GM20431 (cell line): ENCODE results near the gene LHX3.

Experiments
- in situ Hi-C: fragments of 300-500 bp; cut with MseI, MboI; formaldehyde crosslinking; loops from one replicate; pipeline ENCODE4 v1.15.0; 2020; ENCODE audit warnings: low sequenced_read_pairs; ENCODE audit not compliant: unreplicated experiment

Gene LHX3

DNA sequence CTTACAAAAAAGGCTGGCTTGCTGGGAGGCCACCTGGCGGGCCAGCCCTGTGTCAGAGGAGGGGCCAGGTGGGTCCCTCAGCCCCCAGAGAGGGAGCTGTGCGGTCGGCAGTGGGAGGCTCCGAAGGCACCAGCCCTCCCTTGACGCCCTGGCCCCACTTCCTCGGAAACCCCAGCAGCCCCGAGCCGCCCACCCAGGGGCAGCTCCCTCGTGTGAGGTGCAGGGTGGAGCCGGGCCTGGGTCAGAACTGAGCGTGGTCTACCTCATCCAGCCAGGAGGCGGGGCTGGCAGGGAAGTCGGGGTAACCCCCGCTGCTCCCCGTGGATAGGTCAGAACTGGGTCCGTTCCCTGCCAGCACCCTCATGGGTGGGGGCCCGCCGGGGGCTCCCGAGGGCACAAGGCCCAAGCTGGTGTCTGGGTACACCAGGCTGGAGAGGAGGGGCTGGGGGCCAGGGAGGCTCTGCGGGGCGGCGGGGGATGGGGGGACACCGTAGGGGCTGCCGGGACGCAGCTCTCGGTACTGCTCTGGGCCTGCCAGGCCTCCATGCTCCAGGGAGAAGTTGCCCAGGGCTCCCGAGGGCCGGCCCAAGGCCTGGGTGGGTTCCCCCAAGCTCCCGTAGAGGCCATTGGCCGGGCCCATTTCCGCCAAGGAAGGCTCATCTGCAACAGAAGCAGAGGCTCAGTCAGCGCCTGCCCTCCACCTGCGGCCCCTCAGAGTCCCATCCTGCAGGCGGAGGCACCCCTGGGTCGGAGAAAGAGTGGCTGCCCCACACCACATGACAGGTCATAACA lies 7.6 kb downstream of the LHX3 start:
- in situ Hi-C loops, result no loop called here

DNA sequence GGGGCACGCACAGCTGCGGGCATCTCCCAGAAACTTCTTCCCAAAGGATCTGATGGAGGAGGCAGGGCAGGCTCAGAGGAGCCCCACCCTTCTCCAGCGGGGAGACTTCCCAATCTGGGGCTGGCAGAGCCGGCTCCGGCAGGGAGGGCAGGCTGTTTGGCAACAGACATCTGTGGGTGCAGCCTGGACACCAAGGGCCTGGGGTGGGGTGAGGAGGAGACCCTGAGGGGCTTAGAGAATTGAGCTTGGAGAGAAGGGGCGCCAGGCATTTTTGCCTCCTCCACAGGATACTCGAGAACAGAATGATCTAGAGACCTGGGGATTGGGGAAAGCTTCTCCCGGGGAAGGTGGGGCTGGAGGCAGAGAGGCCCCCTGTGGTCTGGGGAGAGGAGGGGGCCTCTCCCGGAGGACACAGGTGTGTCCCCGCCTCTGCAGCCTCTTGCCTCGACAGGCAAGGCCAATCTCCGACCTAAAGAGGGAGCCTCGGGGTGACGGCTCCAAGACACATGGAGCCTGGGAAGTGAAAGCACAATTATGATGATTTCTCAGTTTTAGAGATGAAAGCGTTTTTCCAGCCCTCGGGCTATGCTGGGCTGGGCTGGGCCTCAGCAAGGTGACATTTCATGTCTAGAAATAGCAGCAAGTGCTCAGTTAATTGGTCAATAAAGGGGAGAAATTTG lies 8.4 kb downstream of the LHX3 start:
- in situ Hi-C loops, result no loop called here

DNA sequence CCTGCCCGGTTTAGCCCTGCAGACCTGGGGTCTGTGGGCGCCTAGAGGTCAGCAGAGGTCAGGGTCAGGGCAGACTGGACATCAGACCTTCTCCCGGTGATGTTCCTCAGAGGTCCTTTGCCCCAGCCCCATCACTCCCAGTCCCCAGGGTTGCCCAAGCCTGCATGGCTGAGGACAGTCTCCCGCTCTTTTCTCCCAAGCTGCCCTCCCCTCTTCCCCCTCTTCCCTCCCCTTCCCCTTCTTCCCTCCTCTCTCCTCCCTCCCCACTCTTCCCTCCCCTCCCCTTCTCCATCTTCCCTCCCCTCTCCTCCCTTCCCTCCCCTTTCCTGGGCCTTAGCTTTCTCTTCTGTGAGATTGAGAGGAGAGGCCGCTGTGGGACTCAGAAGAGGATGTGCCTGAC lies 10.4 kb downstream of the LHX3 start:
- in situ Hi-C loops, result no loop called here

DNA sequence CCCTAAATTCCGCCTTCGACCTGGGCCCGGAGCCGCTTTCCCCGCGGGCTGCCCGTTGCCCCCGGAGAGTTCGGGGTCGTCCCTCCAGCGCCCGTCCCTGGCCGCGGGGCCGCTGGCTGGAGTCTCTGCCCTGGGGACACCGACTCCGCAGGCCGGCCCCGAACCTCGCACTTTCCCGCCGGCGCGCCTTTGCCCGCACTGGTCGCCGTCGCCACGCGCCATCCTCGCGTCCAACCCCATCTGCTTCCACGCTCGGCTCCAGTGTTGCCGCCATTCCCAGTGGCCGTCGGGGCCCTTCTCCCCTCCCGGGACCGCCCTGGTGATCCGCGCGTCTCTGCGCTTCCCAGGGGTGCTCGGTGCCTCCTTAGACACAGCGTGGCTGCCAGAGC lies 11.0 kb downstream of the LHX3 start:
- in situ Hi-C loops, result no loop called here

DNA sequence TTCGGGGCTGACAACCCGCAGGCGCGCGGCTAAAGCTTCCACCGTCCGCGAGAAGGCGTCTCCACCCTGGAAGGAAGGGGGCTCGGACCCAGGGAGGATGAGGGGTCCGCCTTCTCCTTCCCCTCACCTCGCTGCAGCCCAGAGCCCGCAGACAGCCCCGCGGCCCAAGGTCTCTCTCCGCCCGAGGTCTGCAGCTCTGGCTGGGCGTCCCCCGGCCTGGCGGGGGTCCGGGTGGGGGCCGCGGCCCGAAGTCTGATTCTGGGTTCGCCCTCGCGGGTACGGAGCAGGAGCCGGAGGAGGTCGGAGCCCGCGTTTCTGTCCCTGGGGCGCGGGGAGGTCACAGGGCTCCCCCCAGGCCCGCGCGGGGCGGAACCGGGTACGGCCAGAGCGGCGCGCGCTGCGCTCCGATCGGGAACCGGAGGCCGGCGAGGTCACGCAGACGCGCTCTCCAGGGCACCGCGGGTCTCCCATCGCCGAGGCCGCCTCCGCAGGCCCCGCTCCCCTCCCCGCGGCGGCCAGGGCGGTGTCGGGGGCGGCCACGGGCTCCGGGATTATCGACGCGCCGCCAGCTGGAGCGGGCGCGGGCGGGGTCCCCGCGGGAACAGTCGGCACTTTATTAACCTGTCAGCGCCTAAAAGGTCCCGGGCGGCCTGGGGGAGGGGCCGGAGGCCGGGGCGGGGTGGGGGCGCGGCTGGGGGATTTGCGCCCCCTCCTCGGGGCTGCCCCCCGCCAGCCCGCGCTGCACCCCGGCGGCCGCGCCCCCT lies 11.6 kb downstream of the LHX3 start:
- in situ Hi-C loops, result no loop called here

DNA sequence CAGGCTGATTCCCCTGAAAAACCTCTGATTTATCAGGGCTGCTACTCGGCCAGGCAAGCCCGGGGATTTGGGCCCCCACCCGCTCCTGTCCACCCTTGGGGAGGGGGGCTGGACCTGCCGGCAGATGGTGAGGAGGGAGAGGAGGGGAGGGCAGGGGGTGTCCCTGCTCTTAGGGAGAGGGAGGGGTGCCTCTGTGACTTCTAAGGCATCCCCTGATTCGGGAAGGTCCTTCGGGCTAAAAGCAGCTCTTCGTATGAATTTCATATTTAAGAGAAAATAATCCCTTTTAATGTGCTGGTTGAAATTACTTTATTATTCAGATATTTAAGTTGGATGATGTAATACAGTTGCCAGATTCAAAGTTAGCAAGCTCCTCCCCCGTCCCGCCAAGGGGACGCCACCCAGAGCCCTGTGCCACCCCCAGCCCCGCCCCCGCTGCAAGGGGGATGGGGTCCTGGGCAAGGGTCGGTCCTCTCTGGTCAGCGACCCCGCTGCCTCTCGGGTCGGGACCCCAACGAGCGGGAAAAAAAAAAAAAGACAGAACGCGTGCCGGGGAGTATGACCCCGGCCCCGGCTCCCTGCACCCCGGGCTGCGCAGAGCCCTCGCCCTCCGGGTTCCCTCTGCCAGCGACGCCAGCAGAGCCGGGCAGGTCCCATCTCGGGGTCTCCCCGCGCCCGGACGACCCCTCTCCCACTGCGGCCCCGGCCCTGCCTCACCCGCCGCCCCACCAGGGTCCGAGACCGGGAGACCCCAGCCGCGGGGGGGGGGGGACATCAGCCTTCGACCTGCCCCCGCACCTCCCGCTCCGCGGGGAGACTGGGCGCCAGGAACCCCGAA lies 12.4 kb downstream of the LHX3 start:
- in situ Hi-C loops, result no loop called here

DNA sequence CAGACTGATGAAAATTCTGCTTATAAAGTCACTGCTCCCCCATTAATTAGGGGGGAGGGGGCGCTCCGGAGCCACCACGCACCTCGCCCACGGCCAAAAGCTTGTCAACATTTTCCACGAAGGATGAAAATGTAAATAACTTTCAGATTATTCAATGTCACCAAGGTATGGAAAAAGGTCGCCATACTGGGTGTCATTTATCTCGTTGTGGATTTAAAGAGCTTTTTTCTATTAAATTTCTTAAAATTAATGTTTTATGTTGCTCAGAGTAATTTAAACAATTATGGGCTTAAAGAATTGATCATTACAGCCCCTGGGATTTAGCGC lies 13.0 kb downstream of the LHX3 start:
- in situ Hi-C loops, result no loop called here

DNA sequence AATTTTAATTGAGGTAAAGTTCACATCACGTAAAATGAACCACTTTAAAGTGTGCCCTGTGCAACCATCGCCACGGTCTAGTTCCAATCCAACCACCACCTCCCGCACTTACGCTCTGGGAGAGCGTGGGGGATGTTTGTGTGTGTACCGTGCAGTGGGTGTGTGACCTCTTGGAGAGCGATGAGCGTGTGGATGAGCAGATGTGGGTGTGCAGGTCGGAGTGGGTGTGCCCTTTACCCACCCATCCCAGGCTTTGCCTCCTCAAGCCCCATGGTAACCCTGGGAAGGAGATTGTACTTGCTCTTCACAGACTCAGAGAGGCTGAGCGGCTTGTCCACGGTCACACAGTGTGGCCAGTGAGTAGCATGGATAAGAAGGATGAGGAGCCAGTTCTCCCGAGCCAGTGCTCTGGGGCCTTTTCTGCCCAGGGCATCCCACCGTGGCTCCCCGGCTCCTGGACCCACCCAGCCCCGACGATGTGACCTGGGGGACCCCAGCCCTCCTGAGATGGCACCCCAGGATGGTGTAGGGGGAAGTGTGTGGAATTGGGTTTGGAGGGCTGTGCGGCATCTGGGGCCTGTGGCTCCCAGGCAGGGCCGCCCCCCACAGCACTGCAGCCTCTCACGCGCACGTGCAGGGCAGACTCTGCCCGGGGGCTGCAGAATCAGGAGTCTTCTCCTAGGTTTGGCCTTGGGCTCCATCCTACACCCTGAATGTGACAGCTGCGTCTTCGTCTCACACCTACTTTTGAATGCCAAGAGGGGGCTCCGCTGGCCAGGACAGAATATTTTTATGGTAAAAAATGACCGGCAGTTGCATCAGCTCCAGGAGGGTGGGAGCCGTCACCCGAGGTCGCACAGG lies 13.6 kb downstream of the LHX3 start:
- in situ Hi-C loops, result no loop called here

DNA sequence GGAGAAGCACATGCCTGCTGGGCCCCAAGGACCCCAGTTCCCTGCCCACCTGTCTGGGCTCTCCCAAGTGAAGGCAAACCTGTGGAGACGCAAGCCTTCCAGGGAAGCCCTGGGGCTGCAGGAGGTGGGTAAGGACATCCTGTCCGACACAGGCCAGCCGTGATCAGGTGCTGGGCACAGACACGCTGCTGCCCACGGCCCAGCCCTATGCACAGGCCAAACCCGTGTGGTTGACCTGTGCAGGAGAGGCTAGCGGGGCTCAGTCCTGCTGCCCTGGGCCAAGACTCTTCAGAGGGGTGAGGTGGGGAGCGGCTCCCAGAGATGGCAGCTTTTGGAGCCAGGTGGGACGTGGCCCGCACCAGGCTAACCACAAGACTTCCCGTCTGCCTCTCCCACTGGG lies 14.3 kb downstream of the LHX3 start:
- in situ Hi-C loops, result no loop called here

DNA sequence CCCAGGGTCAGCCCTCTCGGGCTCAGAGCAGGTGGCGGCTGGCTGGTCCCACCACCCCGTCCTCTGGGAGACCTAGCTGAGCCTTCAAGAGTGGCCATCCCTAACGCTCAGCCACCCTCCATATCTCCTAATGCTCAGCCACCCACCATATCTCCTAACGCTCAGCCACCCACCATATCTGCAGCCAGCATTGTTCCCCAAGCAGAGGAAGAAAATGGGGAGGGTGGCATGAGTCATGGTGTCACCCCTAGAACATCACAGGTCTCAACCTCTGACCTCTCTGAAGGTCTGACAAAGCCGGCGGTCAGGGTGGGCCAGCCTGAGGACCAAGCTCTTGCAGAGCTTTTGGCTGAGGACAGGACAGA lies 14.7 kb downstream of the LHX3 start:
- in situ Hi-C loops, result no loop called here

DNA sequence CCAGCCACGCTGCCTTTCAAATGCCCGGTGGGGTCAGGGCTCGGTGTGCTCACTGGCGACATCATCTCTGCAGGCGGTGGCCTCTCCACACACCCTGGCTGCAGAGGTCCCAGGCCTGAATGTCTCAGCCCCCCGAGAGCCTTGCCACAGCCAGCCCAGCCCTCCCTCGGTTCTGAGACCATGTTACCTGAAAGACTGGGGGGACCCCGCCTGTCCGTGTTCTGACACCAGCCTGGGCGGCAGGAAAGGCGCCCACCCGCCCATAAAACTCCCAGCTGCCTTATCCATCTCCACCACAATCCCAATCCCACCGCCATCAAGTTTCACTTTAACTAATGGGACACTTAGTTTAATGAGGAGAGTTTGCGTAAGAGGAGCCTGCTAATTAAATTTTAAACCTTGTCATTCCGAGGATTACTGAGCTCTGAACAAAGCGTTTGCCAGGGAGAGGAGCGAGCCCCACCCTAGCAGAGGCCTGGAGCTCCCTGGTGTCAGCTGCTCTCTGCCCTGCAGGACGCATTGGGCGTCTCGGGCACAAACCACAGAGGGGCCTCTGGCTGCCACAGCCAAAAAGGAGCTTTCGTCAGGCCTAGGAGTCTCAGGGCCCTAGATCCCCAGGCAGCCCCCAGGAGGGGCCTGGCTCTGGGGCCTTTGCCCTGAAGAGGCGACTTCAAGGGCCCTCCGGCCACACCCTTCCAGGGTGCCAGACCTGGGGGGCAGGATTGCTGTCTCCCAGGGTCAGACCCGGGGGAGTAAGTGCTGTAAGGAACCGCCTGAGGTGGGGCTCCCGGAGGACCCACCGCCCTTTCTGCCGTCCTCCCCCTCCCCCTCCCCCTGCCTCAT lies 15.3 kb downstream of the LHX3 start:
- in situ Hi-C loops, result no loop called here

DNA sequence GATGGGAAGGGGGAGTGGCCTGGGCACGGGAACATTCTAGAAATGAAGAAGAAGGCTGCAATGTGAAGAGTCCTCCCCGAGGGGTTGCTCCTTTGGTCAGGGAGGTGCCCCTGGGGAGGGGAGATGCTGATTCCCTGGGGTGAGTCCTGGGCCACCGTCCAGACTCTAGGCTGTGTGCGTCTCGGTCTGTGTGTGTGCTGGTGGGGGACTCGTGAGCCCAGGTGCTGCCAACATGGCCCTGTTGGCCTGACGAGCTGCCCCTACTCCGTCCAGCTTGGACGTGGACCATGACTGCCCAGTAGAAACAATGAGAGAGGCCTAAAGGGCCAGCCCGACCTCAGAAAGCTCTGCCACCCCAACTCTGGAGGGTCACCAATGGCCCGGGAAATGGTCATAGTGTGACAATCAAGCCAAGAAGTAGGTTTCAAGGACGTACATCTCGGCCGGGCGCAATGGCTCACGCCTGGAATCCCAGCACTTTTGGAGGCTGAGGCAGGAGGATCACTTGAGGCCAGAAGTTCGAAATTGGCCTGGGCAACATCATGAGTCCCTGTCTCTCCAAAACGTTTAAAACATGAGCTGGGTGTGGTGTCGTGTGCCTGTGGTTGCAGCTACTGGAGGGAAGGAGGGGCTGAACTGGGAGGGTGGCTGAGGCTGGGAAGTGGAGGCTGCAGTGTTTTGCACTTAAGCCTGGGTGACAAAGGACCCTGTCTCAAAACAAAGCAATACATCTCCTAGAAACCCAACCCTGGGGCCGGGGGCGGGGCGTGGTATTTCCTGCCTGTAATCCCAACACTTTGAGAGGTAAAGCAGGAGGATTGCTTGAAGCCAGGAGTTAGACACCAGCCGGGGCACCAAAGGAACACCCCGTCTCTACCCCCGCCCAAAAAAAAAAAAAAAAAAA lies 17.0 kb downstream of the LHX3 start:
- in situ Hi-C loops, result no loop called here

DNA sequence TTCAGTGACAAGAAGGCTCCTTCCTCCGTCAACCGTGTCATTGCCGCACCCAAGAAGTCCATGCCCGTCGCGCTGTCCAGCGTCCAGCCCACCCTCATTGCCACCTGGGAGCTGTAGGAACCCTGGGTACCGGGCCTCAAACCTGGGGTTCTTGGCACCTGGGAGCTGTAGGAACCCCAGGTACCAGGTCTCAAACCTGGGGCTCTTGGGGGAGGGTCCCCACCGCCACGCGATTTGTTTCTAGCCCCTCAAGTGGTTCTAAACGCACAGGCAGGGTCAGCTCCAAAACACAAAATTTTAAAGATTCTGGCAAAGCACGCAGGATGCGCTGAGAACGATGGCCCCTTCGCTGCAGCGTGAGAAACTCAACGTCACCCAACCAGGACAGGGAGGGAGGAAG lies 17.7 kb downstream of the LHX3 start:
- in situ Hi-C loops, result no loop called here

DNA sequence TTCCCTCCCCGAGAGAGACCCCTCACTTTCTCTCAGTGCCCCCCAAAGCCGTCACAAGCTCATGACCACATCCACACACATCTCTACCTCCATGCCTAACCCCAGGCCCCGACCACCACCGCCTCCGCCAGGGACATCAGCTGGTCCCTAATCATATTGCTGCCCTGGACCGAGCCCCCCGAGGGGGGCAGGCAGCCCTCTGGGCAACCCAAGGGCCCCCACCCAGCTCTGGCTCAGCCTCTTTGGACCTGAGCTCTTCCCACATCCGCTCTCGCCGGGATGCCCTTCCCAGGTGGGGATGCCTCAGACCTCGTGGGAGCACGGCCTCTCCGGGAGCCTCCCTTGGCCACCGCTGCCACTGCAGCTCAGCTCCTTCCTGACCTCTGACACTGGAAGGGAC lies 18.5 kb downstream of the LHX3 start:
- in situ Hi-C loops, result no loop called here

DNA sequence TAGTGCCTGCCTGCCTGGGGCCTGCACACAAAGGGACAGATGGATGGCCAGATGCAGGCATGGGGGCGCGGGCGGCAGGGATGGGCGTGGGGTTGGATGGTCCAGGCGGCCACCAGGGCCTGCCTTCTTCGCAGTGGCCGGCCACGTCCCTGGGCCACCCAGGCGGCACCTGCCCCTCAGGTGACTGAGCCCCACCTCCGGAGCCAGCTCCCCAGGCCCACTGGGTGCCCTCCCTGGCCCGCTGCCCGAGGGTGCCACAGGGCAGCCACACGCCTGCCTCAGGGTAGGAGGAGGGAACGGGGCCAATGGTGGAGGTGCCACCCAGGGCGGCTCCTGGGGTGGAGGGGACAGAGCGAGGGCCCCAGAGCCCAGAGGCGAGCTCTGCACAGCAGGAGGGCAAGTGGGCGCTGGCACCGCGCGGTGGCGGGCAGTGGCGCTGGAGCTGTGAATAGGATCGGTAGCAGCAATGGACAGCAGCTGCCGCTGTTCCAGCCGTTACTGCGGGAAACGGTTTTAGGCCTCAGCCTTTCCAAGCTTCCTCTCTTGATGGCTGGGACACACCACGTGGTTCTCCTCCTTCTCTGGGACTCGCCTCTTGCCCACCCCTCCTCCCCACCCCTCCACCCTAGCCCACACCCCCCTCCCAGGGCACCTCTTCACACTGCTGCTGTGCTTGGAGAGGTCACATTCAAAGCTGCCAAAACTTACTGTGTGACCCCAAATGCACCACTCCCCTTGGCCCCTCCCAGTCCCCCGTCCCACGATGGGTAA lies 19.1 kb downstream of the LHX3 start:
- in situ Hi-C loops, result no loop called here

DNA sequence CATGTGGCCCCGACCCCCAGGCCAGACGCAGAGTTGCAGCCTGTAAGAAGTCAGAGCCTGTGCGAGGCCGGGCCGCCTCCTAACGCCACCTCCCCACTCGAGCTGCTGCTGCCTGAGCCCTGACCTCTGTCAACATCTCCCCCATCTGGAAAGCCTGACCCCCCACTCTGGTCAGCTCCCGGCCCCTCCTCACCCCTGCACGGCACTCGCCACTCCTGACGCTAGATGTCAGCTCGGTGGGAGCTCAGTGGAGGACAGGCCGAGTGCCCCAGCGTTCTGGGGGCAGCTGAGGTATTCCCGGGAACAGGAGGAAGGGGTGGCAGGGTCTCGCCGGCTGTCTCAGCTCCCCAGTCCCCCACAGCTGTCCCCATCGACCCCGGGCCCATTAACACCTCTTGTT lies 19.9 kb downstream of the LHX3 start:
- in situ Hi-C loops, result no loop called here

DNA sequence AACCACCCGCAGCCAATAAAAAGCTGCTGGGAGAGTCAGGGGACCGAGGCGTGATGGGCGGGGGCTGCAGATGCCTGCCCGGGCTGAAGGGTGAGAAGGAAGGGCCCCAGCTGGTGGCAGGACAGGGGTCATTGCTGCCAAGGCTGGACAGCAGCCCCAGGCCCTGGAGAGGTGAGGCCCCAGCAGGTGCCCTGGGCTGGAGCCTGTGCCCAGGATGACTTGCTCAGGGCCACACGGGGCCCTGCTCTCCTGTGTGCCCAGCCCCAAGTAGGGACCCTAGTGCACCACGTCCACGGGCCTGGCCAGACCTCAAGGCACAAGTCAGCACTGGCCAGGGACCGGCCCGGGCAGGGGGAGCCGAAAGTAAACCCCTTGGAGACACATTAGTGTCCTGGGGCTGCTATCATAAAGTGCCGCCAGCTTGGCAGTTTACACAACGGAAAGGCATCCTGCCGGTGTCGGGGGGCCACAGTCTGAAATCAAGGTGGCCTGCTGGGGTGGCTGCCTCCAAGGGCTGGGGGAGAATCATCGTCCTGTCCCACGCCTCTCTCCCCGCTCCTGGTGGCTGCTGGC lies 22.0 kb downstream of the LHX3 start:
- in situ Hi-C loops, result no loop called here
